Activated T-cell treated with anti-CD3 and anti-CD28 coated beads, Interleukin-2, amount 50 U/mL, for 24 hours (primary cell): ENCODE data around the gene TNFRSF18.
"Not testable (repeated sequence)": the region's sequence is repeated elsewhere in the genome, so short reads cannot be mapped to it uniquely, and the experiment has no call there.

Source experiments
- DNase-seq: peaks from one replicate; pipeline ENCODE4 v3.0.0-alpha.2; 2020
- H3K27ac Mint-ChIP-seq: 2 replicates; pipeline ENCODE4 v1.8.0; 2020; ENCODE audit warnings: mild to moderate bottlenecking, mixed read lengths
- H3K27me3 Mint-ChIP-seq: 2 replicates; pipeline ENCODE4 v1.8.0; 2020; ENCODE audit warnings: mixed read lengths
- H3K36me3 Mint-ChIP-seq: 2 replicates; pipeline ENCODE4 v1.8.0; 2020; ENCODE audit warnings: low read depth, mixed read lengths
- H3K4me1 Mint-ChIP-seq: 2 replicates; pipeline ENCODE4 v1.8.0; 2020; ENCODE audit warnings: low read depth, mixed read lengths
- H3K4me3 Mint-ChIP-seq: 2 replicates; pipeline ENCODE4 v1.8.0; 2020; ENCODE audit warnings: mild to moderate bottlenecking, moderate library complexity, mixed read lengths
- H3K9me3 Mint-ChIP-seq: 2 replicates; pipeline ENCODE4 v1.8.0; 2020; ENCODE audit warnings: mixed read lengths

TNFRSF18 gene

DNA sequence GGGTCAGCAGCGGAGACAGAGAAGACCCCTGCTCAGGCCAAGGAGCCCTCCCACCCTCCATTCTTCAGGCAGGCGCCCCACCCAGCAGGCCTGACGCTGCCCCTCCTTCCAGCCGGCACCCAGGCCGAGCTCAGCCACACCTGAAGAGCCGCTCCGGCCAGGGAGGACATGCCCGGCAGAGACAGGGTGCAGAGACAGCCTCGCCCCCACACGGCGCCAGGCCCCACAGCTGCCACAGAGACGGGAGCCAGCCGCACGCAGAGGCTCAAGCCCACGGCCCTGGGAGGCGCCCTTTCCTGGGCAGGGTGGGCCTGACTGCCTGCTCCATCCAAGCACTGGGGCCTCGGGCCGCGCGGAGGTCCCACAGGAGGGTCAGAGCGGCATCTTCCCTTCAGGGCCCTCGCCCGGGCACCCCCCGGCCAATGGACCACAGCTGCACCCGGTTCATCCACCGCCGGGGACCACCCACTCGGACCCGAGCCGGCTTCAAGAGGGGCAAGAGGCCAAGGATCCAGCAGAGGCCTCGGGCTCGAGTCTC is 27.5 kb downstream of the TNFRSF18 start:
- Mint-ChIP-seq H3K4me3 (no peak overlapping the region), H3K36me3 (no peaks in the 10 kb centered on the region), H3K9me3 (no peaks in the 10 kb centered on the region), H3K27ac (no peak overlapping the region), H3K4me1 (peaks cover 8% of the 10 kb centered on the region), H3K27me3 (peaks cover 7% of the 10 kb centered on the region)
- no peak for DNase-seq

DNA sequence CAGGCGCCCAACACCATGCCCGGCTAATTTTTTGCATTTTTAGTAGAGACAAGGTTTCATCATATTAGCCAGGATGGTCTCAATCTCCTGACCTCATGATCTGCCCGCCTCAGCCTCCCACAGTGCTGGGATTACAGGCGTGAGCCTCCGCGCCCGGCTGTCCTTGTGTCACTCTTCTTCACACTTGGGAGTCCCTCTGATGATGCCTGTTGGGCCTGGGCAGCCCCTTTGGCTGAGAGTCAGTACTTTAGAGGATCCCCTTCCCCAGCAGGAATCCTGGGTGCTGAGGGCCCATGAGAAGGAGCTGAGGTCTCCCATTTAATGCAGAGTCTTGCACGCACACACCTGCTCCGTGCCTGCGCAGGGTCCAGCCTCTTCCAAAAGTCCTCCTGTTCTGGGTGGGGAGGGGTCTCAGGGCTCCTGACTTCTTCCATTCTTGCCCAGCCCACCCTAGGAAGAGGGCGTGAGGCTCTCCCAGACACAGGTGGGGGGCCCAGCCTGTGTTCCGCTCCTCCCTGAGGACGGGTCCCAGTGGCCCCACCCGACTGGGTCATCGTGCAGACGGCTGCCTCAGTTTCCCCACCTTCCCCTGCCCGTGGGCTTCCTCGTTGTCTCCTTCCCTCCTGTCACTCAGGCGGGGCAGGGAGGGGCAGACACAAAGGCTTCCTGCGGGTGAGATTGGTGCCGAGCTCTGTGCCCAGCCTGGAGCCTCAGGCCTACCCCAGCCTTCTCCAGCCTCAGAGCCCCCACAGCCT is 28.8 kb downstream of the TNFRSF18 start:
- no peaks in the 10 kb centered on the region for H3K9me3 Mint-ChIP-seq
- no peak overlapping the region for H3K27ac Mint-ChIP-seq
- peaks cover 7% of the 10 kb centered on the region for H3K27me3 Mint-ChIP-seq
- DNase-seq = no peak
- H3K4me3 Mint-ChIP-seq = no peak overlapping the region
- peaks cover 14% of the 10 kb centered on the region for H3K4me1 Mint-ChIP-seq
- H3K36me3 Mint-ChIP-seq = no peaks in the 10 kb centered on the region

DNA sequence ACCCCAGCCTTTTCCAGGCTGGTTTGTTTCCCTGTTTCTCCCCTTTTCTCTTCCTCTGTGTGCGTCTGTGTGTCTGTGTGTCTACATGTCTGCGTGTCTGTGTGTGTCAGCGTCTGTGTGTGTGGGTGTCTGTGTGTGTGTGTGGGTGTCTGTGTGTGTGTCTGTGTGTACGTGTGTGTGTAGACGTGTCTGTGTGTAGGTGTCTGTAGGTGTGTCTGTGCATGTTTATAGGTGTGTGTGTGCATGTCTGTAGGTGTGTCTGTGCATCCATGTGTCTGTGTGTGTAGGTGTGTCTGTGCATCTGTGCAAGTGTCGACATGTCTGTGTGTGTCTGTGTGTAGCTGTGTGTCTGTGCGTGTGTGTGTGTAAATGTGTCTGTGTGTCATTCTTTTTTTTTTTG is 29.5 kb downstream of the TNFRSF18 start:
- Mint-ChIP-seq H3K4me1 (peaks cover 16% of the 10 kb centered on the region), H3K36me3 (no peaks in the 10 kb centered on the region), H3K4me3 (no peak overlapping the region), H3K9me3 (no peaks in the 10 kb centered on the region), H3K27me3 (peaks cover 11% of the 10 kb centered on the region), H3K27ac (peak overlapping the region; percentile 15)
- no peak for DNase-seq

DNA sequence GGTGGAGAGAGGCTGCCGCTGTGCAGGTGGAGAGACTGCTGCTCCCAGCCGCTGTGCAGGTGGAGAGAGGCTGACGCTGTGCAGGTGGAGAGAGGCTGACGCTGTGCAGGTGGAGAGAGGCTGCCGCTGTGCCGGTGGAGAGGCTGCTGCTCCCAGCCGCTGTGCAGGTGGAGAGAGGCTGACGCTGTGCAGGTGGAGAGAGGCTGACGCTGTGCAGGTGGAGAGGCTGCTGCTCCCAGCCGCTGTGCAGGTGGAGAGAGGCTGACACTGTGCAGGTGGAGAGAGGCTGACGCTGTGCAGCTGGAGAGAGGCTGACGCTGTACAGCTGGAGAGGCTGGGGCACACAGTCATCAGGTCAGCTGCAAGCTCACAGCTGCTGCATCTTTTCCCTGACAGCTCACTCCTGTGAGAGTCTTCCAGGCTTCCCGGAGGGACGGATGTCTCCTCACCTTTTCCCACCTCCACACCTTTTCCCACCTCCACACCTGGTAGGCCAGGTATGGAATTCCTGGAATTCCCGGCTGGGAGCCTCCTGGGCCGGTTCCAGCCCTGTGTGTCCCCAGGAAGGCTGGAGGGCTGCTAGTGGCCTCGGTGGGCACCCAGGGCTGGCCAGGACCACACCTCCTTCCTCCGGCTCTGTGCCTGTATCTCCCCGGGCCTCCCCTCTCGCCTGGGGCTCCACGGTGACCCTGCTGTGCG is 30.2 kb downstream of the TNFRSF18 start:
- H3K27me3 Mint-ChIP-seq, H3K9me3 Mint-ChIP-seq, DNase-seq, H3K36me3 Mint-ChIP-seq, H3K27ac Mint-ChIP-seq, H3K4me3 Mint-ChIP-seq: not testable (repeated sequence)
- H3K4me1 Mint-ChIP-seq = peaks cover 17% of the 10 kb centered on the region

DNA sequence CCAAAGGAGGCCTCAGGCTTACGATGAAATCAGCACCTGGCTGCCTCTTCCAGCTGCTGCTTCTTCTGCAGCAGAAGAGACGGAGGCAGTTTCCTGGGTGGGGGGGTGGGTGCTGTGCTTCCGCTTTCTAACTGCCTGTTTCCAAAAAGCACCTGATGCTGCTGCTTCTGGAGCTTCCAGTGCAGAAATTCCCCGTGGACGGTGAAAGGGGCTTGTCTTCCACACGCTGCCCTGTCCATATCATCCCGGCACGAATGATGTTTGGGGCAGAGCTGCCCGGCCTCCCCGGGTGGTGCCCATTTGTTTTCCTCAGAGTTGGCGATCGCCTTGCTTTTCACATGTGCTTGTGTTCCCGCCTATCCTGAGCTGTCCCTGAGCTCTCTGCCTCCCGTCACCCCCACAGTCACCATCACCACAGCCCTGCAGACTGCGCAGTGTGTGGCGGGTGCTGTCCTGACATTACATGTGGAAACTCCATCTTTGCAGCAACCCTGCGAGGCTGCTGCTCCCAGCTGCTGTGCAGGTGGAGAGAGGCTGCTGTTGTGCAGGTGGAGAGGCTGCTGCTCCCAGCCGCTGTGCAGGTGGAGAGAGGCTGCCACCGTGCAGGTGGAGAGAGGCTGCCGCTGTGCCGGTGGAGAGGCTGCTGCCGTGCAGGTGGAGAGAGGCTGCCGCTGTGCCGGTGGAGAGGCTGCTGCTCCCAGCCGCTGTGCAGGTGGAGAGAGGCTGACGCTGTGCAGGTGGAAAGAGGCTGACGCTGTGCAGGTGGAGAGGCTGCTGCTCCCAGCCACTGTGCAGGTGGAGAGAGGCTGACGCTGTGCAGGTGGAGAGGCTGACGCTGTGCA is 30.9 kb downstream of the TNFRSF18 start:
- DNase-seq = no peak
- H3K27me3 Mint-ChIP-seq = peaks cover 4% of the 10 kb centered on the region

DNA sequence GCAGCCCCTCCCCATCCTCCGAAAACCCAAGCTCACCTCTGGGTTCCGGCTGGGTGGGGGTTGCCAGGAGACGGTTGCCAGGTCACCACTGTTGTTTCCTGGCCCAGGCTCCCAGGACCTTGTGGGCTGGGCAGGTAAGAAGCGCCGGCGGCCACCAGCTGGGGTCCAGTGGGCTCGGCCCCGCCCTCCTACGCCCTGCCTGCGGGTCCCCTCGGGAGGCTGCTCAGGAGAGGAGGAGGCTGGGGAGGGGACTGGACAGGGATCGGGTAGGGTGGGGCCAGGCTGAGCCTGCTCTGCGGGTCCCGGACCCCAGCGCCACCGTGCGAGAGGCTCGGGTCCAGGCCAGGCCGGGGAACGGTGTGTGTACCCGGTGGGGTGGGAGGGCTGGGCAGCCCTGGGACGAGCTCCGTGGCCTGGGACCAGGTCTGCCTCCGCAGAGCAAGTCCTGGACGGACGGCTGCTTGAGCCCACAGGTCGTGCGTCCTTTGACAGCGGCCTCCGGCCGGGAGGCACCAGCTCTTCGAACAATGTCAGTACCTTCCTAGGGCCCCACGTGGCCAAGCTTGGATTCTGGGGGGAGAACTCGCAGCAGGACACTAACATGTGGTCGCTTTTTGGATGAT is 32.5 kb downstream of the TNFRSF18 start, which contains the start of gene TTLL10:
Gene TTLL10, plus strand, starts transcription at position 88 of the 623 bp plus-strand sequence. CDS start 5,336 bp downstream, outside the sequence.
- Mint-ChIP-seq H3K27ac (no peak within 1 kb of the TSS), H3K4me1 (peaks cover 23% of the 10 kb centered on the region), H3K36me3 (no peaks in the 10 kb centered on the region), H3K4me3 (no peak within 1 kb of the TSS), H3K9me3 (no peaks in the 10 kb centered on the region), H3K27me3 (peaks cover 9% of the 10 kb centered on the region)
- DNase-seq = peak; percentile 57

More for the DNA sequence above, 30.9 kb downstream of the TNFRSF18 start:
- Mint-ChIP-seq H3K9me3 (no peaks in the 10 kb centered on the region), H3K4me1 (peaks cover 17% of the 10 kb centered on the region), H3K4me3 (no peak overlapping the region), H3K27ac (no peak overlapping the region), H3K36me3 (no peaks in the 10 kb centered on the region)

DNA sequence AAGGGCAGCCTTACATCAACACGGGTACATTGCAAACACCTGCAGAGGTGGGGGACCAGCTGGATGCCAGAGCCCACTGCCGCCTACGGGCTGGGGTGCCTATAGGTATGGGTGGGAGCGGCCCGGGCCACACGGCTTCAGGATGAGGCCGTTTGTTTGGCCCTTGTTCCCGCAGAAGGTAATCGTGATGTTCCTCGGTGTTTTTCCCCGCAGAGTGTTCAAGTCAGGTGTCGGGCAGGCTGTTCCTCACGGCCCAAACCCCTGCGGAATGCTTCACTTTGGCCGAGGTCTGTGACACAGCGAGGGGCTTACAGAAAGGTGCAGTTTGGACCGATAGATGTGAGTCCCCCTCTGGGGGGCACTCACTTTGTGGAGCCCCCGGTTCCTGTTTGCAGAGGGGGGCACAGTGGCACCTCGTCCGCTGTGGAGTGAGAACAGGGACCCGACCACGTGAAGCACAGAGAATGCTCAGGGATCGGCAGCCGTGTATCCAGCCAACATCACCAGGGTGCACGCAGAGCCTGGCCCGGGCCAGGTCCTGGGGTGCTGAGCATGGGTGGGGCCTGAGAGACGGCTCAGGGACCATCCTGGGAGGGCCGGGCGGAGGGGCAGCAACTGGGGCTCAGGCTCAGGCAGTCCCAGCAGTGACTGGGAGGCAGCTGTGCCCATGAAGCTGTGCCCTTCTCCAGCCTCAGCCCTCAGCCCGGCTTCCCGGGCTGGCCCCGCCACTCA is 33.2 kb downstream of the TNFRSF18 start:
- Mint-ChIP-seq H3K9me3 (no peaks in the 10 kb centered on the region), H3K4me1 (peaks cover 23% of the 10 kb centered on the region), H3K4me3 (no peak overlapping the region), H3K27ac (no peak overlapping the region), H3K36me3 (no peaks in the 10 kb centered on the region), H3K27me3 (peaks cover 9% of the 10 kb centered on the region)
- no peak for DNase-seq

DNA sequence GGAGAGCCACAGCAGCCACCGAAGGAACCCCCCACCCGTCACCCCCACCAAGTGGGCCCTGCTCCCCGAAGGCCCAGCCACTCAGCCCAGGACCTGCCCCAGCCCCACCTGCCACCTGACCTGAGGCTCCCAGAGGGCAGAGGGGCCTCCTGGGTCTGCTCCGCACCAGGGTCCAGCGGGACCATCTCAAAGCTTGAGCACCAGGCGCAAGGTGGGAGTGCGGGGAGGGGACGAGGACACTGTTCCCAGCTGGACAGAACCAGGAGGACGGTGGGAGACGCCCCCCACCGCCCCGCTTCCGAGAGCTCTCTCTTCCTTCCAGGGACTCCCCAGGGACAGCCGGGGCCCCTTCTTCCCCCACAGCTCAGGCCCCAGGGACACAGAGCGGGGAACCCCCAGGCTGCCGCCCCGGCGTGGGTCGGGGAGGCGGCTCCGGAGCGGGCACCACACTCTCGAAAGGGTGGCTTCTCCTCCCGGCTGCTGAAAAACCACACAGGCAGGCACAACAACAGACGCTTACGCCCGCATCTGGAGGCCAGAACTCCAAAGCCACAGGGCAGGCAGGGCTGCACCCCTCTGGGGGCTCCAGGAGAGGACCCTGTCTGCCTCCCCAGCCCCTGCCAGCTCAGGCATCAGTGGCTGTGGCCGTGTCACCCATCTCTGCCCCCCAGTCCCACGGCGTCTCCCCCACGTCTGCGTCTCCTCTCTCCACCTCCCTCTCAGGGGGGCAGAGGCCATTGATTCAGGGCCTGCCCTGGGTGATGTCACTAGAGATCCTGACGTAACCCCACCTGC is 34.6 kb downstream of the TNFRSF18 start:
- no peaks in the 10 kb centered on the region for H3K36me3 Mint-ChIP-seq
- peak; percentile 54 for DNase-seq
- peak overlapping the region; percentile 26 for H3K27ac Mint-ChIP-seq
- H3K9me3 Mint-ChIP-seq = no peaks in the 10 kb centered on the region
- H3K4me1 Mint-ChIP-seq = peaks cover 23% of the 10 kb centered on the region
- H3K4me3 Mint-ChIP-seq = no peak overlapping the region
- peaks cover 9% of the 10 kb centered on the region for H3K27me3 Mint-ChIP-seq

DNA sequence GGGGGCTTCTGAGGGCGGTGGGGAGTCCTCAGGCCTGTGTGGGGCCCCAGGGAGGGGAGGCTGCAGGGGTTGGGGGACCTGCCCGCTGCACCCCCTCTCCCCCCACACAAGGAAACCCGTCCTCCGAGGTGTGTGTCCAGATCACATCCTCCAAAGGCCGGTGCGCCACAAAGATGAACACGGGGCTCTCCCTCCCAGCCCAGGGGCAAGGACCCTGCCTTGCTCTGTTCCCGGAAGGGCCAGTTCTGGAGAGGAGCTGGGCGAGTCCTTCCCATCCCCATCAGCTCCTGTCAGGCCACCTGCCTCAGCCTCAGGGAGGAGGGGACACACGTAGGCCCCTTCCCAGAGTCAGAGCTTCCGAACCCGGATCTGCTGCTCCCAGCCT is 35.2 kb downstream of the TNFRSF18 start:
- Mint-ChIP-seq H3K4me1 (peaks cover 23% of the 10 kb centered on the region), H3K9me3 (no peaks in the 10 kb centered on the region), H3K27me3 (peaks cover 9% of the 10 kb centered on the region), H3K36me3 (no peaks in the 10 kb centered on the region), H3K27ac (no peak overlapping the region), H3K4me3 (no peak overlapping the region)
- DNase-seq = no peak

DNA sequence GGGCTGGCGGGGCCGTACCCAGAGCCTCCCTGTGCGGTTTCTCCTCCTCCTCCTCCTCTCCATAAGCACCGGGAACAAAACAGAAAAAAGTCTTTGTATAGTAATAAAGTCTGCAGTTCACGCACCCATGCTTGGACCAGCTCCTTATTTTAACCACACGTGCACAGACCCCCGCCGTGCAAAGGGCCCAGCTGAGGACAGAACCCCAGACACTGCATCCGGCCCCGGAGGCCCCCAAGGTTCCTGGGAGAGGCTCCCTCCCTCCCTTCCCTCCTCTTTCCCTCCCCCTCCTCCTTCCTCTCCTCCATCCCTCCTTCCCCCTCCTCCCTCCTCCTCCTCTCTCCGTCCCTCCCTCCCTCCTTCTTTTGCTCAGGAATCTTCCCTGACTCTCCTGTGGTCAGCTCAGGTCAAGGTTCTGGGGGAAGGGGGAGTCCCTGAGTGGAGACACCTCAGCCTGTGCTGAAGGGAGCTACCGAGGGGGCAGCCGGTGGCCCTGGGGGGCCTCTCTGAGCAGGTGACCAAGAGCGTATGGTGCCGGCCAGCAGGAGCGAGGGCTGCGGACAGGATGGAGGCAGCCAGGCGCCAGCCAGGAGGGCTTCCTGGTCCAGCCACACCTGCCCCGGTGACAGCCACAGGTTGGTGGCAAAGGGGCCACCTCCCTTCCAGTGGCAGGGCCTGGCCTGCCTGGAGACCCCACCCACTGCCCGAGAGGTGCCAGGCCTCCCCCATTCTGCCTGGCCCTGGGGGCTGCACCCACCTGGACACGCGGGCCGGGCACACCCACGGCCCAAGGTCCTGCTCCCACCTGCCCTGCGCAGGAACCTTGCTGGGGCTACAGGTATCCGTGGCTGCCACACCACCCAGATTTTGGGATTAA is 35.9 kb downstream of the TNFRSF18 start:
- no peak for DNase-seq
- Mint-ChIP-seq H3K4me1 (peaks cover 23% of the 10 kb centered on the region), H3K36me3 (no peaks in the 10 kb centered on the region), H3K9me3 (no peaks in the 10 kb centered on the region), H3K27me3 (peaks cover 9% of the 10 kb centered on the region), H3K4me3 (no peak overlapping the region), H3K27ac (no peak overlapping the region)

DNA sequence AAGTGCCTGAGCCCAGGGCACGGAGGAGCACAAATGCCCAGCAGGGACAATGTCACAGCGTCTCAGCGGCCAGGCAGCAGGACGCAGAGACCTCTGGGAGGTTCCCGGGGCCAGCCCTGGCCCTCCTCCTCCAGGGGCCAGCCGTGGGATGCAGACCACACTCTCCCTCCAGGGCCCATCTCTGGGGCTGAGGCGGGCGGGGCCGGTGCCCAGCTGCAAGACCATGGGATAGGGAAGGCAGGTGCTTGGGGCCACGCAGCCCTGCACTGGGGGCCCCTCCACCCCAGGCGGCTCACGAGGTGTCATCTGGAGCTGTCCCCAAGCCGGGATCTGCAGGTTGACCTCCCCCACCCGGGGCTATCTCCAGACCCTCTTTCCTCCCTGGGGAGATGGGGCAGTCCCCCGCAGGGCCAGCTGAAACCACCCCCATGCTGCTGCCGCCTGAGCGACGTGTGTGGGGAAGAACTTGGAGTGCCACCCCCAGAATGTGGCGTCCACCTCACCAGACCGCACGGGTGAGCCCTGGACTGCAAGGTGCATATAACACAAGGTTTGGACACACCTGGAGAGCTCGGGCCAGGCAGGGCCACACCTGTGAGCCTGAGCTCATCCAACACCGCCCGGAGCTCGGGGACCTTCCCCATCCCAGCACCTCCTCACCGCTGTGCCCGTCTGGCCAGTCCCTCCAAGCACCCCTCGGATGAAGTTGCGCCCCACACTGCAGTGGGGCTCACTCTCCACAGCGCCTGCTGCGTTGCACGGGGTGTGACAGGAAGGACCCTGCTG is 36.8 kb downstream of the TNFRSF18 start:
- Mint-ChIP-seq H3K27me3 (peaks cover 9% of the 10 kb centered on the region), H3K36me3 (no peaks in the 10 kb centered on the region), H3K4me3 (no peak overlapping the region), H3K4me1 (peaks cover 23% of the 10 kb centered on the region), H3K9me3 (no peaks in the 10 kb centered on the region), H3K27ac (no peak overlapping the region)
- no peak for DNase-seq
